ENCODE results near the gene CRB1.

GRCh38 chr1:197400522-197400902 is 132.5 kb downstream of the CRB1 start:
- no peak for TF ChIP-seq GATA2 (IDR thresholded peaks at IDR 0.05; ENCODE audit: low read depth, low read length)
- no peak for TF ChIP-seq GATA3 (IDR thresholded peaks at IDR 0.05; ENCODE audit: low read depth, low read length)
